Gastroesophageal sphincter (tissue), 4 donors: ENCODE measurements around the gene KIF12. TPM values are rescaled to one million over a fixed set of nuclear protein-coding genes. Genes with fewer than 3 reads are reported as not detected.

ENCODE experiments used
- ATAC-seq: fragments of 150-250 bp; one replicate; pipeline ENCODE4 v1.9.1; 2016; ENCODE audit warnings: mild to moderate bottlenecking, moderate library complexity
- H3K27ac ChIP-seq, 4 donors: fragments of 200-600 bp; sonication (generic) in 3 of 4; 1 replicate in 3 of 4; 2 replicates in 1 of 4; pipeline ENCODE4 v1.5.1; 2016 to 2019
- H3K27me3 ChIP-seq: fragments of 200-600 bp; sonication (generic); one replicate; pipeline ENCODE4 v1.5.1; 2019
- H3K36me3 ChIP-seq, 2 donors: fragments of 200-600 bp; sonication (generic); one replicate each; pipeline ENCODE4 v1.5.1; 2019; ENCODE audit warnings: control low read depth in 1 of 2
- H3K4me1 ChIP-seq, 3 donors: fragments of 200-600 bp; sonication (generic); 1 replicate in 2 of 3; 2 replicates in 1 of 3; pipeline ENCODE4 v1.5.1; 2016 to 2019; ENCODE audit warnings: control low read depth in 2 of 3
- H3K4me3 ChIP-seq, 2 donors: fragments of 200-600 bp; sonication (generic); one replicate each; pipeline ENCODE4 v1.5.1; 2019; ENCODE audit warnings: mild to moderate bottlenecking in 1 of 2, moderate library complexity in 1 of 2
- H3K9me3 ChIP-seq, 3 donors: fragments of 200-600 bp; sonication (generic); one replicate each; pipeline ENCODE4 v1.5.1; 2017 to 2019; ENCODE audit warnings: control low read depth in 2 of 3
- CTCF ChIP-seq, 4 experiments: fragments of 200-600 bp in 2 of 4; fragments of 450-650 bp in 2 of 4; sonication (generic) in 1 of 4; IDR thresholded peaks; one replicate each; pipeline ENCODE4 v1.5.1; 2017 to 2019; ENCODE audit warnings: antibody characterized with exemption in 4 of 4, mild to moderate bottlenecking in 2 of 4, moderate library complexity in 2 of 4
- EP300 ChIP-seq: sonication (generic); formaldehyde crosslinking; IDR thresholded peaks from one replicate; pipeline ENCODE4 v1.6.1; 2017; ENCODE audit warnings: antibody characterized with exemption, mild to moderate bottlenecking
- POLR2A ChIP-seq, 2 donors: fragments of 450-650 bp; IDR thresholded peaks; one replicate each; pipeline ENCODE4 v1.6.1; 2017; ENCODE audit warnings: antibody characterized with exemption in 2 of 2, mild to moderate bottlenecking in 2 of 2, moderate library complexity in 1 of 2
- POLR2AphosphoS5 ChIP-seq: sonication (generic); formaldehyde crosslinking; IDR thresholded peaks from one replicate; pipeline ENCODE4 v1.6.1; 2017; ENCODE audit warnings: antibody characterized with exemption
- WGBS, 2 donors: methylation state at CpG; one replicate each; pipeline ENCODE4 v1.1.5; 2018; ENCODE audit warnings: low coverage in 1 of 2; 5-methylcytosine and 5-hydroxymethylcytosine counted together
- total RNA-seq, 4 donors: library from RNA; depleted of rRNA; stranded (reverse); fragments of >200 nt; gene quantifications; one replicate each; pipeline ENCODE4 v1.1.0, GENCODE V29; 2016

The KIF12 gene
- not detected for total RNA-seq

DNA sequence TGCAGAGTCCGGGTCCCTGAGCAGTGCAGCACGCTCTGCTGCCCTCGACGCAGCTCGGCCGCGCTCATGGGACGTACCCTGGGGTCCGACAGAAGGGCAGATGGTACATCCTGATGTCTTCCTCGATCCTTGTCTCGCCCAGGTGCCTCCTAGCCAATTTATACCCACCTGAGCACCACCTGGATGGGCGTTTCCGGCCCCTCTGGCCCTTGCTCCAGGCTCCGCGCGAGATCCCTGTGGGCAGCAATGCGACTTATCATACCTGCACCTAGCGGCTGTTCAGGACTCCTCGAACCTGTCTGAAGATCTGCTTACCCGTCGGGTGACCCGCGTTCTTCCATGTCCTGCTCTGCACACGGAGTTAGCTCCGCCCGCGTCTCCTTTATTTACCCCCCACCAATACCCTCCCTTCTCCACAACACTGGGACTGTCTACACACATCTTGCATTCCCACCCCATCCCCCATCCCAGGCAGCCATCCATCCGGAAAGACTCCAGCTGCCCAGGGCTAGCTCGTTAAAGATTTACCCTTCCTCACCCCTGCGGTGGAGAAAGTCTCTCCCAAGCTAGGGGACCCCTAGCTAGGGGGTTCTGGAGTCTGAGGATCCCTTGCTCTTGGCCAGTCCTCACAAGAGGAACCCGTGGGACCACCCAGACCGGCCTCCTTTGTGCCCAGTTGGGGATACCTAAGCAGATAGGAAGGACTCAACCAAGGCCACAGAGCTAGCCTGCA is at the start of gene KIF12:
KIF12 (minus strand) TSS at position 357 of the 733 bp plus-strand sequence; CDS start at position 341, 16 bp downstream.
- H3K27ac ChIP-seq = no peak within 1 kb of the TSS
- H3K4me1 ChIP-seq = peaks cover 0 to 19% (median 5%) of the 10 kb centered on the region in 3 donors
- H3K27me3 ChIP-seq = peaks cover 61% of the 10 kb centered on the region
- peaks cover 0 to 22% (median 0%) of the 10 kb centered on the region in 3 donors for H3K9me3 ChIP-seq
- TF ChIP-seq EP300 (no peak), POLR2AphosphoS5 (no peak), CTCF (IDR thresholded peaks at IDR 0.05) (no peak), POLR2A (IDR thresholded peaks at IDR 0.05) (no peak)
- peak within 1 kb of the TSS; percentile 6 to 52 for H3K4me3 ChIP-seq
- no peak for ATAC-seq
- WGBS, 2 donors = 25 to 40% methylated on average over 13 to 19 of the region's 32 CpGs
- H3K36me3 ChIP-seq = no peaks in the 10 kb centered on the region

DNA sequence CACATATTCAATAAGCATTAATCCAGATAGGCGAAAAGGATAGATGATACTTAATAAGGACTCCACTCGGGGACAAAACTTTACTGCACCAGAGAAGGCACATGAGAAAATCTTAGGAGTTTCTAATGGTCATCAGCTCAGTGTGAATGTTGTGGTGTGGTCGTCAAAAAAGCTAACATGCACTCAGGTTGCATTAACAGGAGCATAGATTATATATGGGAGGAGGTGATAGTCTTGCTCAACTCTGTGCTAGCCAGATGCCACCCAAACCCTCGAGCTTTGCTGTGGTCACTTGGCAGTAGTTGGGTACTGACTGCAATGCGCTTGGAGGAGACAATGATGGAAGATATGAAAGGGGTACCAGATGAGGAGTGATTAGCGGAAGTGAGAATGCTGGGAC is 47.6 kb upstream of the KIF12 start:
- H3K27ac ChIP-seq = no peak overlapping the region
- H3K4me1 ChIP-seq = peaks cover 0 to 7% (median 0%) of the 10 kb centered on the region in 3 donors
- peaks cover 50% of the 10 kb centered on the region for H3K27me3 ChIP-seq
- H3K9me3 ChIP-seq = no peaks in the 10 kb centered on the region
- 79 to 100% methylated on average over 2 to 6 of the region's 6 CpGs for WGBS, 2 donors
- no peaks in the 10 kb centered on the region for H3K36me3 ChIP-seq
- ATAC-seq = no peak
- TF ChIP-seq CTCF (IDR thresholded peaks at IDR 0.05) = no peak
- TF ChIP-seq EP300 = no peak
- no peak for TF ChIP-seq POLR2AphosphoS5
- no peak for TF ChIP-seq POLR2A (IDR thresholded peaks at IDR 0.05)
- no peak overlapping the region for H3K4me3 ChIP-seq

DNA sequence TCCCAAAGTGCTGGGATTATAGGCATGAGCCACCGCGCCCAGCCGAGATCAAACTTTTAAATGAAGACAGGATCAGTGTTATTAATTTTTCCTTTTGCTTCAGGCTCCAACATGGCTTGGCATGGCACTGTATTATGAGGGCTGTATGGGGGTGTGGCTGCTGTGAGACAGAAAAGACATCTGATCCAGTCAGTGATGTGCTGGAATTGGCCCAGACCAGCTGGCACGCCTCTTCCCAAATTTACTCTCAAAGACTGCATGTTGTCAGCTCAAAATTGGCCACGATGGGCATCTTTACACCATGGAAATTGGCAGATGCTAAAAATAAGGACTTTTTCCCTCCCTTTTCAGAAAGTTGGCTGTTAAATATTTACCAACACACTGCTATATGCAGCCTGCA is 44.1 kb upstream of the KIF12 start:
- TF ChIP-seq EP300 (no peak), POLR2AphosphoS5 (no peak), CTCF (IDR thresholded peaks at IDR 0.05) (no peak), POLR2A (IDR thresholded peaks at IDR 0.05) (no peak)
- Histone ChIP-seq H3K9me3 (no peaks in the 10 kb centered on the region), H3K4me3 (no peak overlapping the region), H3K36me3 (no peaks in the 10 kb centered on the region), H3K27me3 (peaks cover 26% of the 10 kb centered on the region), H3K27ac (no peak overlapping the region), H3K4me1 (peaks cover 0 to 24% (median 5%) of the 10 kb centered on the region in 3 donors)
- WGBS, 2 donors = 92 to 93% methylated on average over 3 to 4 of the region's 5 CpGs
- no peak for ATAC-seq

GRCh38 chr9:114141553-114142402 is 42.7 kb upstream of the KIF12 start:
- peaks cover 0 to 24% (median 5%) of the 10 kb centered on the region in 3 donors for H3K4me1 ChIP-seq
- no peaks in the 10 kb centered on the region for H3K36me3 ChIP-seq
- ATAC-seq = no peak
- peaks cover 21% of the 10 kb centered on the region for H3K27me3 ChIP-seq
- WGBS, 2 donors = 33 to 100% methylated on average over 1 to 7 of the region's 7 CpGs
- no peaks in the 10 kb centered on the region for H3K9me3 ChIP-seq
- no peak overlapping the region for H3K4me3 ChIP-seq
- H3K27ac ChIP-seq = no peak overlapping the region
- TF ChIP-seq CTCF (IDR thresholded peaks at IDR 0.05) (no peak), POLR2AphosphoS5 (no peak), POLR2A (IDR thresholded peaks at IDR 0.05) (no peak), EP300 (no peak)
